ENCODE data around the gene AUTS2.

The AUTS2 gene

GRCh38 chr7:70299472-70299807 lies 701.2 kb downstream of the AUTS2 start:
- no peaks in the 10 kb centered on the region for H3K9me3 ChIP-seq
- H3K27ac ChIP-seq: no peak overlapping the region
- TF ChIP-seq CTCF (IDR thresholded peaks at IDR 0.05): no peak
- H3K36me3 ChIP-seq: no peaks in the 10 kb centered on the region
- H3K4me1 ChIP-seq (ENCODE audit: control insufficient read depth in 1 of 2, insufficient read depth in 1 of 2, low read depth in 1 of 2, low read length in 1 of 2): no peaks in the 10 kb centered on the region
- no peak overlapping the region for H3K4me3 ChIP-seq (ENCODE audit: low read depth in 1 of 2, low read length in 1 of 2)
- no peaks in the 10 kb centered on the region for H3K27me3 ChIP-seq

GRCh38 chr7:70301673-70302185 lies 703.5 kb downstream of the AUTS2 start:
- Histone ChIP-seq H3K9me3 (no peaks in the 10 kb centered on the region), H3K4me3 (ENCODE audit: low read depth in 1 of 2, low read length in 1 of 2) (no peak overlapping the region), H3K36me3 (no peaks in the 10 kb centered on the region), H3K4me1 (ENCODE audit: control insufficient read depth in 1 of 2, insufficient read depth in 1 of 2, low read depth in 1 of 2, low read length in 1 of 2) (no peaks in the 10 kb centered on the region), H3K27me3 (no peaks in the 10 kb centered on the region), H3K27ac (no peak overlapping the region)
- no peak for TF ChIP-seq CTCF (IDR thresholded peaks at IDR 0.05)

- TF ChIP-seq CTCF (IDR thresholded peaks at IDR 0.05): no peak
- no peaks in the 10 kb centered on the region for H3K4me1 ChIP-seq (ENCODE audit: control insufficient read depth in 1 of 2, insufficient read depth in 1 of 2, low read depth in 1 of 2, low read length in 1 of 2)
- no peaks in the 10 kb centered on the region for H3K9me3 ChIP-seq
- no peaks in the 10 kb centered on the region for H3K27me3 ChIP-seq
- H3K4me3 ChIP-seq (ENCODE audit: low read depth in 1 of 2, low read length in 1 of 2): no peak overlapping the region
- no peak overlapping the region for H3K27ac ChIP-seq
- no peaks in the 10 kb centered on the region for H3K36me3 ChIP-seq
Measured at GRCh38 chr7:70303309-70303708, 705.0 kb downstream of the AUTS2 start.

GRCh38 chr7:70303780-70304179 lies 705.5 kb downstream of the AUTS2 start:
- no peak overlapping the region for H3K27ac ChIP-seq
- H3K27me3 ChIP-seq: no peaks in the 10 kb centered on the region
- no peaks in the 10 kb centered on the region for H3K9me3 ChIP-seq
- no peak for TF ChIP-seq CTCF (IDR thresholded peaks at IDR 0.05)
- H3K4me3 ChIP-seq (ENCODE audit: low read depth in 1 of 2, low read length in 1 of 2): no peak overlapping the region
- H3K36me3 ChIP-seq: no peaks in the 10 kb centered on the region
- no peaks in the 10 kb centered on the region for H3K4me1 ChIP-seq (ENCODE audit: control insufficient read depth in 1 of 2, insufficient read depth in 1 of 2, low read depth in 1 of 2, low read length in 1 of 2)

- H3K36me3 ChIP-seq: no peaks in the 10 kb centered on the region
- H3K27me3 ChIP-seq: no peaks in the 10 kb centered on the region
- no peaks in the 10 kb centered on the region for H3K4me1 ChIP-seq (ENCODE audit: control insufficient read depth in 1 of 2, insufficient read depth in 1 of 2, low read depth in 1 of 2, low read length in 1 of 2)
- TF ChIP-seq CTCF (IDR thresholded peaks at IDR 0.05): no peak
- H3K9me3 ChIP-seq: no peaks in the 10 kb centered on the region
- H3K4me3 ChIP-seq (ENCODE audit: low read depth in 1 of 2, low read length in 1 of 2): no peak overlapping the region
- no peak overlapping the region for H3K27ac ChIP-seq
Measured at GRCh38 chr7:70306173-70306572, 707.9 kb downstream of the AUTS2 start.

GRCh38 chr7:70307544-70308106 lies 709.4 kb downstream of the AUTS2 start:
- Histone ChIP-seq H3K27ac (no peak overlapping the region), H3K36me3 (no peaks in the 10 kb centered on the region), H3K4me3 (ENCODE audit: low read depth in 1 of 2, low read length in 1 of 2) (no peak overlapping the region), H3K4me1 (ENCODE audit: control insufficient read depth in 1 of 2, insufficient read depth in 1 of 2, low read depth in 1 of 2, low read length in 1 of 2) (no peaks in the 10 kb centered on the region), H3K9me3 (no peaks in the 10 kb centered on the region), H3K27me3 (no peaks in the 10 kb centered on the region)
- no peak for TF ChIP-seq CTCF (IDR thresholded peaks at IDR 0.05)

Measured in neutrophil (primary cell).